Daoy (cell line): ENCODE results near the gene RNF212. TPM values are rescaled to one million over a fixed set of nuclear protein-coding genes. Genes with fewer than 3 reads are reported as not detected.

Experiments used
- DNase-seq: peaks from one replicate; pipeline ENCODE4 v3.0.0-alpha.2; 2015; ENCODE audit warnings: low read depth
- total RNA-seq: library from RNA; depleted of rRNA; stranded (reverse); fragments of >200 nt; shearing (Covaris generic); gene quantifications from 2 replicates; pipeline ENCODE4 v1.2.3, GENCODE V29; 2014

Gene RNF212
- total RNA-seq, 1 experiment from 2014 or later = not detected

DNA sequence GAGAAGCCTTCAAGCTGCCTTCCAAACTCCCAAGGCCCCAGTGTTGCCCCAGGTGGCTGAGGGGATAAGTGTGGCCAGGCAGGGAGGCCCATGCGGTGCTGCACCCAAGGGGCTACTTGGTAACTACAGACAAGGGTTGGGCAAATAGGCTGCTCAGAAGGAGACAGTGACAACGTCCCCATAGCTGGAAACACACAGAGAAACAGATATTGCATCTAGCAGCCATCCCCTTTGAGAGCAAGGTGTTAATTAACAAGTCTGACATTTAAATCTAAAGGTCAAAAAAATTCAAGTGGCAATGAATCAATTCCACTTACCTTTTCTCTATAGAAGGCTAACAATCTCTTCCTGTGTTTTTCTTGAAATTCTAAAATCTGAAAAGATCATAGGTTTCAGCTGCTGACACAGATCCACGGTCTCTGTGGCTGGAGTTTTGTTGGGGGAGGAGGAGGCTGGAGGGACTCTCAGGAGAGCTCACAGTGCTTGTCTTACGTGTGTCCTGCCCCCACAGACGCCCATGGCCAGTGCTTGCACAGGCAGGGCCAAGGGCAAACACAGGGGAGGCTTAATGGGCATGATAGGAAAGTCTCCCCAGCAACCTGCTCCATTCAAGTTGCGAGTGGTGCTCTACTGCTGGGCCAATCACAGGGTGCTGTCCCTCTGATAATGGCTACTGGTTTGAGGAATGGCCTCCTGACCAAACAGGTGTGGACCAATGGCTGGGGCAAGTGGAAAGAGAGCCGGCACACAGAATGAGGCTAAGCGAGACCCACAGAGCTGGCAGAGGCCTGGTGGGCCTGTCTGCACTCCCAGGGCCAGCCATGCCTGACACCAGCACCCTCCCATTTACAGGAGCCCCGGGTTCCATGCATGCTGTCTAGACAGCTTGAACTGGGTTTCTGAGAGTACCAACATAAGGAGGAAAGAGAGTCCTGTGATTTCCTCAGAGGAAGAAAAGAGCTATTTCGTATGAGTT is 22.6 kb downstream of the RNF212 start:
- DNase-seq = no peak

DNA sequence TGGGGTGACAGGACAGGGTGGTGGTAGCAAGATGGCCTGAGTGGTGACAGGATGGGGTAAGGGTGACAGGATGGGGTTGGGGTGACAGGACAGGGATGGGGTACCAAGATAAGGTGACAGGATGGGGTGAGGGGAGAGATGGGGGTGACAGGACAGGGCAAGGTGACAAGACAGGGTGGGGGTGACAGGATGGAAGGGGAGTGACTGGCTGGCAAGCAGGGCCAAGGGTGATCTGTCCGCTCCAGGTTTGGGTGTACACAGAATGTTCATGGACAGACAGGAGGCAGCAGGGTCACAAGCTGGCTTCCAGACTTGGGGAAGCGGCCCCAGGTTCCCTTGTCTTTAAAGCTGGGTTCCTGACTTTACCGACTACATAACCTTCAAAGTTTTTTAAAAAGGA is 23.3 kb downstream of the RNF212 start:
- DNase-seq = no peak

- no peak for DNase-seq
Observed at GRCh38 chr4:1087371-1087770, 26.0 kb downstream of the RNF212 start.

GRCh38 chr4:1086011-1086410 is 27.4 kb downstream of the RNF212 start:
- DNase-seq = no peak

DNA sequence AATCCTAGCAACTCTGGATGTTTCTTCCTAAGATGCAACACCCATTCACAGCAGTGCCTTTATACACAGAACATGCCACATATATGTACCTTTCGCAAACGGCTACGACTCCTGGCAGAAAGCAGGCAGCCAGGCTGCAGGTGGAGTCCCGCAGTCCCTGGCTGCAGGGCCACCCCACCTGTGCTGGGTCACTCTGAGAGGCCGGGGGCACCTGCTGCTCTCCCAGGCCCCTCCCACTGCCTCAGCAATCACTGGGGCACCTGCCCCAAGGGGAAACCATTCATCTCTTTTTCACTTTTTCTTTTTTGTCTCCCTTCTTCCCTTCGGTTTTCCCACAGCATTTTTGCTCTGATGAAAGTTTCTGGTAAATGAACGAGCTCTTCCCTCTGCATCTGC is 28.0 kb downstream of the RNF212 start:
- DNase-seq = no peak

- no peak for DNase-seq
Observed at GRCh38 chr4:1084796-1085403, 28.5 kb downstream of the RNF212 start.

- no peak for DNase-seq
Observed at GRCh38 chr4:1084394-1084793, 29.0 kb downstream of the RNF212 start.

DNA sequence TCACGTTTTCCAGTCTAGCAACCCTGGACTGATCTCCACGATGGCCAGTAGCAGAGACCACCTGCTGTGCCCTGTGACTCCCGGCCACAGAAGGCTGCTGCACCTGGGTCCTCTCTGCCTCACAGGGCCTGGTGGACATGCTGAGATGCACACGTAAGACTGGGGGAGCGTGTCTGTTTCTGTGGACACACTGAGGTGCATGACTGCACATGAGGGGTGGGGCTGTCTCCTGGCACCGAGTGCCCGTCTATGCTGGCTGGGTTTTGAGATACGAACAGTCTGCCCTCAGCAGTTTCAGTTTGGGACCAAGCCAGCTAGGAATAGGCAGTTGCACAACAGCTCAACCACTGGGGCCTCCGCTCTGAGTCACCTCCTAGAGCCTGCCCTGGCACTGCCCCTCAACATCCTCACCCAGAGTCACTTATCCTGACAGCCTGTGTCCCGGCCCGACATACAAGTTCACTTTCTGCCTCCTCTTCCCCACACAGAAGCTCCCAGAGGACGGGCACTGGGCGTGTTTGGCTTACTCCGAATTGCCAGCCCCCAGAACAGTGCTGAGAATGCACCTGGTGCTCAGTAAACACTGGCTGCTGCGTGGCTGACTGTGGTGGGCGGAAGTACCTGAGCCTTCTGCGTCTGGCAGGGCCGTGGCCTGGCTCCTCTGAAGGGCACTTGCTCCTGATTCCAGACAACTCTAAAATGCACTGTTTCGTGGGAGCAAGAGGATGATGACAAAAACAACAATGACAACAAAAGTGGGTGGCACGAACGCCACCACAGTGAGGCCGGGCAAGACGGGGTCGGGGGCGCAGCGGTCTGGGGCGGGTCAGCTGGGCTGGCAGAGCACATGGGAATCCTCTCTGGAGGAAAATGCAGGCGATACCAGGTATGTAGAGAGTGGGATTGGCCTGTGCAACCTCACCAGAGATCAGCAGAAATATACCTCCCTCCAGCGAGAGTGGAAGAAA is 30.9 kb downstream of the RNF212 start:
- DNase-seq = peak; percentile 91

- peak; percentile 42 for DNase-seq
Observed at GRCh38 chr4:1081689-1082040, 31.7 kb downstream of the RNF212 start.

- peak; percentile 50 for DNase-seq
Observed at GRCh38 chr4:1080961-1081688, 32.2 kb downstream of the RNF212 start.

- no peak for DNase-seq
Observed at GRCh38 chr4:1080432-1080831, 32.9 kb downstream of the RNF212 start.

DNA sequence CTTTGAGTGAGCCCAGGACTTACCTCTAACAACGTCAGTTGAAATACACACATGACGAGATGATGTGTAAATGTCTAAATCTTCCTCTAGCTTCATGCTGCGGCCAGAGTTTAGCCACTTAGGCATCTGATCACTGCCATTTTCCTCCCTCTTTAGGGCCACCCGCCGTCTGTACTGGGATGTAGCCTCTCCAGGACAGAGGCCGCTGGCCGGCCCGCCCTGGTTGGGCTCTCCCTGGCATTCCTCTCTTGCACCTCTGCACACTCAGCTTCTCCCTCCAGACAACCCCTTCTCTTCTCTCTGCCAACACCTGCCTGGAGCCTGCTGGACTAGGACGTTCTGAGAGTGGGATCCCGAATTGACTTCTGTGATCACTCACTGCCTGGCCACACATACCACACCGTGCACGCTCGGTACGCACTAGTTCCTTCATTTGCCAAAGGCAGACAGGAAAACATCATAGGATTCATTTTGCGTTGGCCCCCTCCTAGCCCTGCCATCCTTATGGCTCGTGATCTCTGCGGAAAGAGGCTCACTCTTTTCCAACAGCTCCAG is 33.6 kb downstream of the RNF212 start:
- DNase-seq = no peak

DNA sequence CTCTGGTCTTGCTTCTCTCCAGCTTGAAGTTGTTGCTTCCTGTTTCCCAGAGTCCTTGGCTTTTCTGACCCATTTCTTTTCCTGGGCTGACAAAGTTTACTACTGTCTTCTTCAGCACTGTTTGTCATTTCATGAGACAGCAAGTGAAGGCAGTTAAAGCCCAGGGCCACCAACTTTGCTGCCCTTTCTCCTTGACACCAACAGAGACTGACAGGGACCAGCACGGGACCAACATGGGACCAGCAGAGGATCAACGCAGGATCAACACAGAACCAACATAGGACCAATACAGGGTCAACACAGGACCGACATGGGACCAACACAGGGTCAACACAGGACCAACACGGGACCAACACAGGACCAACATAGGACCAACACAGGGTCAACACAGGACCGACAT is 34.9 kb downstream of the RNF212 start:
- DNase-seq = no peak

DNA sequence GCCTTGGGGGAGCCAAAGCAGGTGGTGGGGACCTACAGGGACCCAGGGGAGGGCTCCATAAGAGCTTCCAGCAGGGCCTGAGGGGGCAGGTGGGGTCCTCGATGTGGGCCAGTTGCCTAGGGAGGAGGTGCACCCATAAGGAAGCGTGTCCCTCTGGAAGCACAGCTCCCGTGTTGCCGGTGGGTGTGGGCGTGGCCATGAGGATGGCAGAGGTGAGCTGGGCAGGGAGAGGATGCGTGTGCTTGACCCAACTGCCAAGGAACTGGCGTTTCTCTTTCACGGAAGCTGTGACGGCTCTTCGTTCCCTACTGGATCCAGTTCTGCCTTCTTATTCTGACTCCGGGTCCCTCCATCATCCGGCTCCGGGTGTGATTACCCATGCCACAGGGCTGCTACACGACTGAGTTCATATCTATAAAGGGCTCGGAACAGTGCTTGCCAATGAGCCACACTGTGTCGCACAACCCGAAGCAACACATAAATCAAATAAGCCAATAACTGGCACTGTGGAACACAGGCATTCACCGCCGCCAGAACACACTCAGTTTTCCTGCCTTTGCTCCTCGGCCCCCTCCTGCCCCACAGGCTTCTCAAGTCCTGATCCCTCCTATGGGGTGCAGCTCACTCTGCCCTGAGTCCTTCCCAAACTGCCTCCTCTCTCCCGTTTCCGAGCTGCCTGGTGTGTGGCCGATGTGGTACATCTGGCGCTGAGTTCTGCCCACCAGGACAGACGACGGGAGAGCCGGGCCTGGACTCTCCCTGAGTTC is 35.5 kb downstream of the RNF212 start:
- no peak for DNase-seq

DNA sequence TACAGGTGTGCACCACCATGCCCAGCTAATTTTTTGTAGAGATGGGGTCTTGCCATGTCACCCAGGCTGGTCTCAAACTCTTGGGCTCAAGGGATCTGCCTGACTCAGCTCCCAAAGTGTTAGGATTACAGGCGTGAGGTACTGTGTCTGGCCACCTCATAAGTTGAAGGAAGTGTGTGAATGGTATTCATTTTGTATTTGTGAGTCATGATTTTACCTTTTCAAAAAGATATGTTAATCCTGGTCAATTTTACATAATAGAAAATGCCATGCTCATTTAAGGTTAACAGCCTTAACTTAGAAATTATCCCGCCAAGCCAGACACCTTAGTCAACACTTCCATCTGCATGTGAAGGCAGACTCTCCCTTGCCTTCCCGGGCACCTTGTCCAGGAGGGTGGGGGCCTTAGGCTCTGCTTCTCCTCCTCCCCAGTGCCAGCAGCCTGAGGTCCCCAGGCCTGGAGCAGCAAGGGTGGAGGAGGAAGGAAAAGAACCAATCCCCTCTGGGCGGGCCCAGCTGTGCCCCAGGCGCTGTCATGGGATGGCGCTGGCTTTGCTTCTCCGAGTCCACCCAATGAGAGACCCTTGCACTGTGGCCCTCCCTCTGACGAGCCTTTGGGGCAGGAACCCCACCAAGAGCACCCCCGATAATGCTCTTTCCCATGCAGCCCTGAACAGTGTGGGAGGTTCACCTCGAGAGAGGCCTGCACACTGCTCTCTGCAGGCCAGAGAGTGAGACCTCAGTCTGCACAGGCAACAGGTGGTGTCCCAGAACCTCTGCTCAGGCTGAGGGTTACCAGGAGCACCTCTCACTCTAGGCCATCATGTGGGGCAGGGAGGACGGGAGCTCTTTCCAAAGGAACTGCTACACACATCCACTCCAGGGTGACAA is 37.3 kb downstream of the RNF212 start:
- DNase-seq = no peak

- no peak for DNase-seq
Observed at GRCh38 chr4:1075225-1075624, 38.1 kb downstream of the RNF212 start.

DNA sequence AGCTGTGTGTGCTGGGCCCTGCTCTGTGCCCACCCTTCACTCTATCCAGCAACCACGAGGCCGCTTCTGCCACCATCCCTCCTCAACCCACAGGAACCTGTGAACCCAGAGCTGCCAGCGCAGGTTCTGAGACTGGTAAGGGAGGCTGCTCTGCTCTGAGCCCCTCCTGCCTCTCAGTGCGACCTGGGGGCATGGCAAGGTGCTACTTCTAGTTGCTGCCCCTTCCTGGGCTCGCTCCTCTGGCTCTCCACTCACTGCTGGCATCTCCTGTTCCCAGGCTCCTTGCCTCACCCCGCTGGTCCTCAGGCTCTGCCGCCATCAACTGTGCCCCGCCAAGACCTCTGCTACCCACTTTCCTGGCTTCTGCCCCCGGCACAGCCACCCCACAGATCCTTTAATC is 39.3 kb downstream of the RNF212 start:
- DNase-seq = no peak

DNA sequence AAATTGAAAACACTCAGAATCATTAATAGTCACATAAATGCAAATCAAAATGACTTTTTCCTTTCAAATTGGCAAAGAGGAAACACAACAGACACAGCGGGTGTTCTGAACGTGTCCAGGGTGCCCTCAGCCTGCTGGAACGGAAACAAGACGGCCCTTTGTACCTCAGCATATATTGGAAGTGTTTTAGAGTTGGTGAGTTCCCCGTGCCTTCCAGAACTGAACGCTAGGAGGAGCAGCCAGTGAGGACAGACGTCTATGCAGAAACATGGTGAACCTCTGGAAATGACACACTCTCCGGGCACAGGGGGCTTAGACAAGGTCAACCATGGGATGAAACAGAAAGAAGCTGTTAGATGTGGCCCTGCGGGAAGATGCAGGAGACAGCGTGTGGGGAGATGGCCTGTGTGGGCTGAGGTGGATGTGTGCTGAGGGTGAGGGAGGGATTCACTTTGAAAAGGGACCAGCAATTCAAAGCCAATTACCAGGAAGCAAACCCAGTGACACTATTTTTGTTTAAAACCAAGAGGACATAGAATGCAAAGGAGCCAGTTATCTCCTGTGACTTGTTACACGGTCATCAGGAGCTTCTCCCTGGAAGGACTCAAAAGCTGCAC is 40.4 kb downstream of the RNF212 start:
- peak; percentile 71 for DNase-seq

DNA sequence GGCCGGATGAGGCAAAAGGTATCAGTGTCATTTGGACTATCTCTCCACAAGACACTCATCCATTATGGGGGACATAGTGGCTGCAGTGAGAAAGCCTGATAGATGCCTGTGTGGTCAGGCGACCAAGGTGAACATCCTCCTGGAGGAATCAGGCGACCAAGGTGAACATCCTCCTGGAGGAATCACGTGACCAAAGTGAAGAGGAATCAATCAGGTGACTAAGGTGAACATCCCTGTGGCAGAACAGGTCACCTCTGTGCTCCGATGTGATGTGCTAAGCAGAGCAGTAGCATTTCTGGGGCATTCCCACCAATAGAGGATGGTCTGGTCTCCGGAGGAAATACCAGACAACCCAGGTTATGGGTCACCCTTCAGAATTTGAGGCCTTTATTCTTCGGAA is 44.0 kb downstream of the RNF212 start:
- DNase-seq = no peak
